NCI-H2171 treated with DMSO at 0.1 percent for 48 hours (cell line): ENCODE results near the gene ITGB1.

Experiments used
- DNase-seq: peaks from one replicate; lab custom pipeline; 2025; lab: John Stamatoyannopoulos, UW

The ITGB1 gene

DNA sequence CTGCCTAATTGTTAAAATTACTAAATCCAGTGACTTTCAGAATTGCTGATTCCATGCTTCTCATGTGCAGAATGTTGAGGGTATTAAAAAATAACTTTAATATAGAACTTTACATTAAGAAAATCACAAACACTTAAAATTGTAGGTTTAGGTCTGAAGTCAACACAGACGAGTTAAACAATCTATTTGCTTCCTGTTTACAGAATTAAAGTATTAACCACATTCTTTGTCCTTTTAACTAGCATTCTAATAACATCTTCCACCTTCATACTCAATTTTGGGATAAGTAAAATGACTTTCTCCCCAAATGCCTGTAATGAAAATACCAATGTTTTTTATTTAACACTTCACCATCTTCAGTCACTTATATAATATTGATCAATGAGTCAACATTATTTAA lies 2.2 kb downstream of the ITGB1 start:
- no peak for DNase-seq

DNA sequence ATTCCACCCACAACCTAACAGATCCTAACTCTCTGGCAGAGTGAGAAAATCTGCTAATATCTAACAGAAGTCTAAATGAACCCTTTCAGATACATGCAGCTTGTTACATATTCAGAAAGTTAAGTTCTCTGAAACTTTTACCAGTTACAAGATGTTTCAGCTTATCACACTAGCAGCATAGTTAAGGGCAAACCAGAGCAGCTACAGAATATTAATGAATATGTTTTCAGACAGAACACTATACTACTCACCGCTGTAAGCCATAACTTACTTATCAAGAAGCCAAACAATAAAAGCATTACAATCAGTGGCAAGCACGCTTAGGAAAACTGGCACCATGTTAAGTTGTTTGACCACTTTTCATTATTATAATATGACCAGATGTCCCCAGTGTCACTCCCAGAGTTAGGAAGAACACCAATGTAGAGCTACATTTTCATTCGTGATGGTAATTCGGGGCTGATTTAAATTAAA lies 2.7 kb downstream of the ITGB1 start:
- no peak for DNase-seq

DNA sequence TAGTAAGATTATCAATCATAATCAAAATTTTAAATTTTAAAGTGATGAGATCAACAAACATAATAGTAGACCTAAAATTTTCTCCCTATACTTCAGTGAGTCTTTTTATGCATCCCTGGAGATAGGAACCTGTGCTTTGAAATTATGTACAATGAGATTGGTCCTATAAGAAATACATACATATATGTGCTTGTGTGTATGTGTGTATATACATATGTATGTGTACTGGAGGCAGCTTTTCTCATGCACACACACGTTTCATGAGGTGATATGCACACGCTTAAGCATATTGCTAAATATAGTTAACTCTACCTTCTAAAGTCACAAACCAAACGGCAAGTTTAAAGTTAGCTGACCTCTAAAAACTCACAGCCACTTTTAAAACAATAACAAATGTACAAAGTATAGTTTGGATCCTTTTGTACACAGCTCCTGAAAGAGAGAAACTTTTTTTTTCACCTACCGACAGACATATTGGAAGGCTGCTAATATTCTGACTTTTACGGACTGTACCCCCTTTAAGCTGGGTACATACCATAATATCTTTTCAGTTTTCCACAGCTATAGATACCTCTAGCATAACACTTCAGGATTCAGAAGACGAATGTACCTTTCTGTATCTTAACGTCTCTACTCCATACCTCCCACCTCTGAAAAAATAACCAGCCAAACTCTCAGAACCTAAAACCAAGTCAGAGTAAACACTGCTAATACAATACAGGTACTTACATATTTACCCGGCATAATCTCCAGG lies 3.3 kb downstream of the ITGB1 start:
- DNase-seq = no peak

- DNase-seq = no peak
Measured at GRCh38 chr10:32954080-32954479, 4.0 kb downstream of the ITGB1 start.

GRCh38 chr10:32953277-32953927 lies 4.6 kb downstream of the ITGB1 start:
- DNase-seq = no peak

- DNase-seq = no peak
Measured at GRCh38 chr10:32952541-32953276, 5.3 kb downstream of the ITGB1 start.

DNA sequence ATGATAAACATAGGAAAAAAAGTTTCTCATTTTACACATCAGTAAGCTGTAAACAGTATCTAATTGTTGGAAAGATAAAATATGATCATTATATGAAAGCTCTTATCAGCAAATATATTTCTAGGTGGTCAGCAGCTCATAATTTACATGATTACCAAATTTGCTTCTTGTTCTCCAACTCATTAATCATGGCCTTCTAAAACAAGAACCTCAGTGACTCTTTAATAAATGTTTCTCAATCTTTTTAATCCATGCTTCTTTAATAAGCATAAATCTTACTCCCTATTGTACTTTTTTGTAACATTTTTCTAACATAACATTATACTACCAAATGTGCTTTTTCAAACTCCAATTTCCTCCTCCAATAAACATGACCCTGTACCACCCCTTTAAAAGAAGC lies 5.9 kb downstream of the ITGB1 start:
- DNase-seq = no peak

DNA sequence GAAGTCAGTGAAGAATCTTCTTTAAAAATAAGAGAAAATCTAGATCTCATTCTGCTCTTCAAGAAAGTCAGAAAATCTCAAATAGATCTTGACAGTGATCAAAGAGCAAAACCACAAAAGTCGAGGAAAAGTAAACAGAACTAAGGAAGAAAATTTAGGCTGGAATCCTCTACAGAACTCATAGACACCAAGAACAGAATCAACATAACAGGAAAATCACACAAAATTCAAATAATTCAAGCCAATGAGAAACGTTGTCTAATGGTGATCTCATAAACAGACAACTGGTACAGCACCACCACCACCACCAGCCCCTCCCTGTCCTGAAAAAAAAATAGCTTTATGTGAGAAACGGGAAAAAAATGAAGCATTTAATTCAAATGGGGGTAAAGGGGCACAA lies 6.9 kb downstream of the ITGB1 start:
- DNase-seq = no peak

DNA sequence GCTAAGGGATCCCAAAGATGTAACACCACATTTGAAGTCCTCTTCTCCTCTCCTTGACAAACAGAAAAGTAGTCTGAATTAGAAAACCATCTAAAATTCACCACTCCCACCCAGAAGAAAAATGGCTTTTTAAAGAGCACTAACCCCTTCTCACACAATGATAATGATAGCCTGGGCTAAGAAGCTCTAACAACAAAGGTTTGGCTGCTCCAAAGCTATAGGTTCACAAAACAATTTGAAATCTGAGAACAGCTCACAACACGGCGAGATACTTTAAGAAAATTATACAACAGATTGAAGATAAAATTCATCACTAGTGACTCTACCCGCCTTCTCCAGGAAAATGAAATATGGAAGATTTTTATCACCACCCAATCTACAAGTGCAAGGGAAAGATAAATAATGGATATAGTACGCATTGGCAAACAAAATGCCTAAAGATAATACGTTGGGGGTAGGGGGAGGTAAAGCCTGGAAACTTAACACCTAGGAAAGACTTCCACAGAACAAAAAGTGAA lies 7.4 kb downstream of the ITGB1 start:
- peak; percentile 32 for DNase-seq

DNA sequence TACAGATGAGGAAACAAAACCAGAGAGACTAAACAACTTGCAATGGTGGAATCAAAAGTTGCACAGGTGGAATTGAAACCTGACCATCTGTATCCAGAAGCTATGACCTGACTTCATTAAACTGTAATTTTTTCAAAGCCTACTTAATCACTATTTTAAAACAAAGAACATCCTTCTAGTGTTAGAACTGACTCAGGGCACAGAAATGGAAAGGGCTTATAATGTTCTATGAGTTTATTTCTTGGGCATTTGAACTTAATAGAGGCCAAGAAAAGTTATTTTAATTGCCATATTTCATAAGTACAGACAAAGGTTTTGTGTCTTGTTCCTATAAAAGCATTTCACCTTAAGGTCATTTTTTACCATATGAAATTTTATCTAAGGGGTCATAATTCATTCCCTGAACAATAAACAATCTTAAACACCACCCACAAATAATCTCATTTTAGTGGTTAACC lies 8.8 kb downstream of the ITGB1 start:
- DNase-seq = peak; percentile 4

- no peak for DNase-seq
Measured at GRCh38 chr10:32948451-32948850, 9.6 kb downstream of the ITGB1 start.

- DNase-seq = no peak
Measured at GRCh38 chr10:32947586-32947985, 10.4 kb downstream of the ITGB1 start.

GRCh38 chr10:32946108-32946507 lies 11.9 kb downstream of the ITGB1 start:
- DNase-seq = no peak

DNA sequence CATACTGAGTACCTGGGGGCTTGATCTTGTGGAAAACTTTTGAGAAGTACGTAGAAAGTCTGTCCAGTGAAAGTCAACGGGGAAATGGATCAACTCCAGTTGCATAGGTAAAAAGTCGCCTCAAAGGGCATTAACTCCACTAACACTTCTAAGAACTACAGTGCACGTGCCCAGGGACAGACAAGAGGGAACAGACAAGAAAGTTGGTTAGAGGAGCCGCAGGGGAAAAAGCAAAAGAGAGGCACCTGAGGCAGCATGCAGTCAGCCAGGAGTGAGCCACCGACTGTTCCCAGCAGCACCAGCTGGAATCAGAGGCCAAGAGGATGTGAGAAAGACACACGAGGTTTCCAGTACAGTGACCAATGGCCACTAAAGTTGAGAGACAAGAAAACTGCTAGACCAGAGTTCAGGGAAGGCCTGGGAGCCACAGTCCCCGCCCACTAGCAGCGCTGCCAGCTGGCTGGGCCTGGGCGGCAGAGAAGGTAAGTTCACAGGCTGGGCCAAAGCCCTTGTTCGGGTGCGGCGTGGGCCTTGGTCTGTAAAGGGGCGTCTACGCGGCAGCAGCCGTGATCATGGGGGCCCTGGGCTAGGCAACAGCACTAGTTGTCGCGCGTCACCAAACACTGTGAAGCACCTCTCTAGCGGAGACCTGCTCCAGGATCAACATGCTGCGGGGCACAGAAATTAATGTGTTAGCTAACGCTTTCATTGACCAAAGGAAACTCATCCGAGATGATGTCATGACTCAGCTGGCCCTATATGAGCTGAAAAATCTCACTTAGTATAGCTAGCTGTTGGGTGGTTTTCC lies 14.0 kb downstream of the ITGB1 start:
- no peak for DNase-seq

DNA sequence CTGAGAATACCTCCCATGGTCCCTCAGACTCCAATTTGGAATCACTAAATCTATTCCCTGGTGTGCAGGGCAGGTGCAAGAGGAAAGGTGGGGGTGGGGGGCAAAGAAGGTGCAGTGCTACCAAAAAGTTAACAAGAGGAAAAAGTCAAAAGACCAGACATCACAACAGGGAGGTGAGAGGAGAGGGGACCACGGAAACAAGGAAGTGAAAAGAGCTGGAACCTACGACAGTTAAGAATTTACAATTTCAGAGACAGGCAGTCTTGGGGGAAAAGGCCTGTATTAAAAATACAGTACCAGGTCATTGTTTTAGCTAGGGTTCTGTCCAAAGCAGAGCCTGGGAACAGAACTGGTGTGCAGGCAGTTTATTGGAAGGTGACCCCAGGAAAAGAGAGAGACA lies 14.6 kb downstream of the ITGB1 start:
- DNase-seq = no peak

DNA sequence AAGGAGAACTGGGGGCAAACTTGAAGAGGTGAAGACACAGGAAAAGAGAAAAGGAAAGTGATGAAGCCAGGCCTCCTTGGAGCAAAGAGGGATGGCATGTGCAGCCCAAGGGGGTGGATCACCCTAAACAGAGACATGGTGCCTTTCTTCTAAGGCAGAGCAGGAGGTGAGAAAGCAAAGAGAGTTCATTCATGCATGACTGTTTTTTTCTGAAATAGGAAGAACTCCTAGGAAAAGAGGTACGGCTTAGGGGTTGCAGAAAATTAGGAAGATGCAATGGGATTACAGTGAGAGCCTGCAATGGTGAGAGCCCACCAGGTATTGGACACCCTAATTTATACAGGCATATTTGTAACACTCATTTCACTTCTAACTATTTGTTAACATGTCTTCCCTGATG lies 15.9 kb downstream of the ITGB1 start:
- DNase-seq = no peak

DNA sequence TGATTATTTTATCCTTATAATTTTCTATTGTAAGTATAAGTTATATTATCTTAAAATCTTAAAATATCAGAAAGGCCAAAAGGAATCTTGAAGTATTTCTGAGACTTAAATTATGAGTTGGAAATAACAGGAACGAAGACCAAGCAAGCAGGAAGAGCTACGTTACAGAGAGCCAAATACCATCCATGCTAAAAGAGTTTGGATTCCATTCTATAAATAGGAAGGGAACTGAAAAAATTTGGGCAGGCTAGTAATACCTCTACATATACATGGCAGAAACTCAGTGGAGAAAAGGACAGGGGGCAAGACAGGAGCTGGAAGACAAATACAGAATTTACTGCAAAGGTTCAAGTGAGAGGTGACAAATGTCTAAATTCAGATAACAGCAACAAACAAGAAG lies 16.7 kb downstream of the ITGB1 start:
- no peak for DNase-seq

- DNase-seq = no peak
Measured at GRCh38 chr10:32940321-32941301, 17.4 kb downstream of the ITGB1 start.

- no peak for DNase-seq
Measured at GRCh38 chr10:32939296-32940111, 18.5 kb downstream of the ITGB1 start.
